Fibroblast of skin of left biceps (primary cell): Measurements from ENCODE around the gene TIGD1.
"Not testable (repeated sequence)": the region's sequence is repeated elsewhere in the genome, so short reads cannot be mapped to it uniquely, and the experiment has no call there.

Experiments used
- DNase-seq, 2 experiments: peaks; one replicate each; pipeline ENCODE4 v3.0.0-alpha.2; 2013; ENCODE audit warnings: low read depth in 2 of 2

TIGD1 gene

DNA sequence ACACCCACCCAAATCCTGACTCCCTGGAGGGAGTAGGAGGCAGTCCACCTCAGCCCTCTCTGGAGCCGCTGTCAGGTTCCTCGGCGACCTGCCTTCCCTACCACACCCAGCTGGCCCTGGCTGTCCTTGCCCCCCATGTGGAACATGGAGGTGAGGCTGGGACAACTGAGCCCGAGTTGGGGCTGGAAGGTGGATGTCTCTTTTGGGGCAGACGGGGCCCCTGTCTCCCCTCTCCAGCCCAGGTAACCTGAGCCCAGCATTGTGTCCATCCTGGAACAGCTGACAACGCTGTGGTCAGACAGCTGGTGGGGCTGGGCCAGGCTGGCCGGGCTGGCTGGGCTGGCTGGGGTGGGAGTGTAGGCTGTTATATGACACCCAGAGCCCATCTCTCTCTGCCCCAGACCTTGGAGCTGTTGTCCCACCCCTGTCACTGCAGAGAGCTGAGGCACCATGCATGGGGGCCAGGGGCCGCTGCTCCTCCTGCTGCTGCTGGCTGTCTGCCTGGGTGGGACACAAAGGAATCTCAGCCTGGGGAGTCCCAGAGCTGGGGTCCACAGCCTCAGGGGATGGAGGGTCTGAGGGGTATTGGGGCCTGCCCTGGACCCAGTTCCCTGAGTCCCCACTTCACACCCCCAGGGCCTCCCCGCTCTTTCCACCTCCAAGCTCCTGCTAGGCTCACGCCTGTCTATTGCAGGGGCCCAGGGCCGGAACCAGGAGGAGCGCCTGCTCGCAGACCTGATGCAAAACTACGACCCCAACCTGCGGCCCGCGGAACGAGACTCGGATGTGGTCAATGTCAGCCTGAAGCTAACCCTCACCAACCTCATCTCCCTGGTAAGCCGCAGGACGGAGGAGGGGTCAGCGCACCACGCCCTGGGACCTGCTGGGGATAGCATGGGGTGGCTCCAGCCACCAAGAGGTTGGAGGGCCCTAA is 10.8 kb downstream of the TIGD1 start, which contains the start of gene CHRNG:
TSS of gene CHRNG (plus strand) at position 395 of the 934 bp plus-strand sequence. CDS start at position 451, 56 bp downstream.
- no peak for DNase-seq

- DNase-seq, result no peak
Measured at GRCh38 chr2:232538671-232539070, 11.7 kb downstream of the TIGD1 start.

DNA sequence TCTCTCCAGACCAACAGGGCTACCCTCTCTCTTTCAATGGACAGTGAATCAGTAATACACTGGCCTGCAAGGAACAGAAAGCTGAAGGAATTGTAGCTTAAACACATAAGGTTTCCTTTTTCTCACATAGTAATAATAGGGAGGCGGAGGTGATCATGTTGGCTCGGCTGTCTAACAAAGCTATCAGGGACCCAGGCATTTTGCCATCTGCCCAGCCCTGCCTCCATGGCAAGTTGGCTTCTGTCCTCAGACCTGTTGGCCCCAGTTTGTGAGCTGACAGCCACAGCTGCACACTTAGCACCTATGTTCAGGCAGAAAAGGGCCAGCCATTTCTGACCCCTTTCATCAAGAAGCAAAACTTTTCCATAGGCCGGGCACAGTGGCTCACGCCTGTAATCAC is 12.9 kb downstream of the TIGD1 start:
- no peak for DNase-seq

DNA sequence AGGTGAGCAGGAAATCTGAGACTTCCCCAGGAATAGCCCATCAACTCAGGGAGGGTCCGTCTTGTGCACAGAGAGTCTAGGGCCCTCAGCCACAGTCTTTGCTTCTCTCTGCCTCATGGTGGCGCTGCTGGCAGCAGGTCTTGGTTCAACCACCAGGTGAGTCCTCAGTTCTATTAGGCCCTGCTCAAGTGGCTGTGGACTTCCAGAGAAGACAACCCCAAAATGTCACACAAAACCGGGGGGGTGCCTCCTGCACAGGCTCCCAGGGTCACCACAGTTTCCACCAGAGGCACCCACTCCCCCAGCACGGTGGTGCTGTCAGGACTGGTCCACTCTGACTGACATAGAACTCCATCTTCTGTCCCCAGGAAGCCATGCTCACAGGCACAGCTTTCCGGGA is 13.3 kb downstream of the TIGD1 start:
- DNase-seq, result no peak

DNA sequence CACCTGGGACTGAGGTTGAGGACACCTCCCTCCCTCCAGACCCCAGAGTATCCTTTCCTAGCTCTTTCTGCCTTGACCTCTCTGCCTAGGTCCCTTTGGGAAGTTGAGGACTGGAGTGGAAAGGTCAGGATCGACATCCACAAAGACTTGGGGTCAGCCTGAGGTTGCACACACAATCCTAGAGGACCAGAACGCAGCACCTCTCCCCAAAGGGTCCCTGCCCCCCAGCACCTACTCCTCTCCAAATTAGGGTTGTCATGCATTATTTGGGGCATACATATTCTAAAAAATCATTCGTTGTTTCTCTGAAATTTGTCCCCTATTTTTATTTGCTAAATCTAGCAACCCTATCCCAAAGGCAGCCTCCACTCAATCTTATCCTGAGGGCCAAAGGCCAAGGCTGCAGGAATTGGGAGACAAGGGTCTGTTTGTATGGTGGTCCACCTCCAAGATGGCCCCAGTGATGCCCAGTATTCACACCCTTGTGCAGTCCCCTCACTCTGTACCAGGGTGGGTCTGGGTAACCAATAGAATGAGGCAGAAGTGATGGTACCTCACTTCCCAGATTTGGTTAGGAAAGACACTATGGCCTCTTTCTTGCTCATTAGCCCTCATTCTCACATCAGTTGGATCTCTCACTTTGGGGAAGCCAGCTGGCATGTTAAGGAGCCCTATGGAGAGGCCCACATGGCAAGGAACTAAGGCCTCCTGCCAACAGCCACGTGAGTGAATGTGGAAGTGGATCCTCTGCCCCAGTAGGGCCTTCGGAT is 14.4 kb downstream of the TIGD1 start:
- DNase-seq, result no peak

GRCh38 chr2:232534940-232535651 is 15.3 kb downstream of the TIGD1 start:
- DNase-seq, result no peak

DNA sequence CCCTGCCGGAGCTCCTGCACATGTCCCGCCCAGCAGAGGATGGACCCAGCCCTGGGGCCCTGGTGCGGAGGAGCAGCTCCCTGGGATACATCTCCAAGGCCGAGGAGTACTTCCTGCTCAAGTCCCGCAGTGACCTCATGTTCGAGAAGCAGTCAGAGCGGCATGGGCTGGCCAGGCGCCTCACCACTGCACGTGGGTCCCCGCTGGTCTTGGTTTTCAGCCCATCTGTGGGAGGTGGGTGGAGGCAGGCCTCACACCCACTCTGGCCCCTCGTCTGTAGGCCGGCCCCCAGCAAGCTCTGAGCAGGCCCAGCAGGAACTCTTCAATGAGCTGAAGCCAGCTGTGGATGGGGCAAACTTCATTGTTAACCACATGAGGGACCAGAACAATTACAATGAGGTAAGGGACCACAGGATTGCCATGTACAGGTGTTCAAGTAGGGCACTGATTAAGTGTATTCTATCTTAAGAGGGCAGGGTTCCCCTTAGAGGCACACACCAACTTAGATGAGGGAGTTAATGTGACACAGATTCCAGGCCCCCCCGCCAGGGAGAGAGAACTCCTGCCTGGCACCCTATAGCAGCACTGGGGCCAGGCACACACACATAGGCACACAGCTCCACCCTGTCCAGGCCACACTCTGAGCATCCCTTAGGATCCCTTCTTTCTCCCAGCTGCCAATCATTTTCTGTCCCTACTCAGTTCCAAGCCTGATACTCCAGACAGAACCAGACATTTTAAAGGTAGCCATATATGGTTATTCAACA is 16.2 kb downstream of the TIGD1 start:
- no peak for DNase-seq

- not testable (repeated sequence) for DNase-seq
Measured at GRCh38 chr2:232532821-232533220, 17.5 kb downstream of the TIGD1 start.

GRCh38 chr2:232532419-232532818 is 17.9 kb downstream of the TIGD1 start:
- no peak for DNase-seq

- DNase-seq, result no peak
Measured at GRCh38 chr2:232530626-232531260, 19.6 kb downstream of the TIGD1 start.

DNA sequence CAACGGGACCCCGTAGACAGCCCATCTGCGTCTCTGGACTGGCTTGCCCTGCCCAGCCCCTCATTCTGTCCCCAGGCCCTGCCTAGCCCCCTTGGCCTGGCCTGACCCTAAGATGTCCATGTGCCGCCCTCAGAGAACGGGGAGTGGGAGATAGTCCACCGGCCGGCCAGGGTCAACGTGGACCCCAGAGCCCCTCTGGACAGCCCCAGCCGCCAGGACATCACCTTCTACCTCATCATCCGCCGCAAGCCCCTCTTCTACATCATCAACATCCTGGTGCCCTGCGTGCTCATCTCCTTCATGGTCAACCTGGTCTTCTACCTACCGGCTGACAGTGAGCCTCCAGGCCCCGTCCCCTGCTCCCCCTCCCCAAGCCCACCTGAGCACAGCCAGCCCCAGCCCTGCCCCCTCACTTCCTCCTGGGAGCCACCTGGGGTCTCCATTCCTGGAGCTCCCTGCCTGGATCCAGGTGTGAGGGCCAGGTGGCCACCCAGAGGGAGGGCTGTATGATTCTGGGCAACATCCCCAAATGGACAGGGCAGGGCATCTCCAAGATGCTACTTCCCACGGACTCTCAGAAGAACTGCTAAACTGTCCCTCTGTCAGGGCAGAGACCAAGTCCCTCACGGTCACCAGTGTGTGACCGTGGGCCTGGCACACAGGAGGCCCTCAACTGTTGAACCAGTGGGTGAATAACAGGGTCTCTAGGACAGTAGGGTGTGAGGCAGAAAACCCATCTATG is 20.4 kb downstream of the TIGD1 start:
- no peak for DNase-seq

- DNase-seq, result no peak
Measured at GRCh38 chr2:232528746-232529460, 21.5 kb downstream of the TIGD1 start.

- DNase-seq, result no peak
Measured at GRCh38 chr2:232527905-232528470, 22.4 kb downstream of the TIGD1 start.

DNA sequence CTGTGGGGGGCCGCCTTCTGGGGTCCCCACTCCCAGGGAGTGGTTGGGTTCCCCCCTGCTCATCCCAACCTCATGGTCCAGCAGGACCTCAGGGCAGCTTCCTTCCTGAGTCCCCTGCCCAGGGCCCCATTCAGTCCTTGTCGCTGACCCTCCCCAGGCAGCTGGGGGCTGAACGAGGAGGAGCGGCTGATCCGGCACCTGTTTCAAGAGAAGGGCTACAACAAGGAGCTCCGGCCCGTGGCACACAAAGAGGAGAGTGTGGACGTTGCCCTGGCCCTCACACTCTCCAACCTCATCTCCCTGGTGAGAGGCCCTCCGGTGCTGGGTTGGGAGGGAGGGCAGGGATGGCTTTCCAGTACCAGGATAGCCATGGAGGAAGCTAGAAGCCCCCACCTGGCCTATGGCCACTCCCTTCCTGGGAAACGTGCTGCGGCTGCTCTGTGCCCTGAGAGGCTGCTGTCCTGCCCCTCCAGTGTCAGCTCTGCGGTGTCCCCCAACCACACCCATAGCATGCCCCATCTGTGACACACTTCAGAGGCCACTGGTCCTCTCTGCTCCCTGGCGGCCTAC is 23.9 kb downstream of the TIGD1 start:
- no peak for DNase-seq

- no peak for DNase-seq
Measured at GRCh38 chr2:232525791-232526371, 24.5 kb downstream of the TIGD1 start, which contains the start of gene CHRND. CHRND (plus strand) TSS chr2:232526160; CDS start chr2:232526216, 56 bp downstream.

DNA sequence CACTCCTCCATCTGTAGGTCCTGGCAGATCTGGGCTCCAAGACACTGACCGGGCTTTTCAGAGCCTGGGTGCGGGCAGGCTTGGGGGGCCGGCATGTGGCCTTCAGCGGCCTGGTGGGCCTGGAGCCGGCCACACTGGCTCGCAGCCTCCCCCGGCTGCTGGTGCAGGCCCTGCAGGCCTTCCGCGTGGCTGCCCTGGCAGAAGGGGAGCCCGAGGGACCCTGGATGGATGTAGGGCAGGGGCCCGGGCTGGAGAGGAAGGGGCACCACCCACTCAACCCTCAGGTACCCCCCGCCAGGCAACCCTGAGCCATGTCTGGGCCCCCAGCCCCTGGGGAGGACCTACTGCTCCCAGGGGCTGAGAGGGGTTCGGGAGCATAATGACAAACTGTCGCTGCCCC is 25.2 kb downstream of the TIGD1 start:
- DNase-seq, result no peak

- no peak for DNase-seq
Measured at GRCh38 chr2:232524771-232525170, 25.6 kb downstream of the TIGD1 start.
